HG02642 (cell line): Measurements from ENCODE around the gene SPIB.

Experiments
- ATAC-seq: cut with Tn5 transposase; IDR thresholded peaks from one replicate; pipeline ENCODE4 v1.9.1; 2021; ENCODE audit warnings: mild to moderate bottlenecking; ENCODE audit not compliant: unreplicated experiment, poor library complexity

Gene SPIB

DNA sequence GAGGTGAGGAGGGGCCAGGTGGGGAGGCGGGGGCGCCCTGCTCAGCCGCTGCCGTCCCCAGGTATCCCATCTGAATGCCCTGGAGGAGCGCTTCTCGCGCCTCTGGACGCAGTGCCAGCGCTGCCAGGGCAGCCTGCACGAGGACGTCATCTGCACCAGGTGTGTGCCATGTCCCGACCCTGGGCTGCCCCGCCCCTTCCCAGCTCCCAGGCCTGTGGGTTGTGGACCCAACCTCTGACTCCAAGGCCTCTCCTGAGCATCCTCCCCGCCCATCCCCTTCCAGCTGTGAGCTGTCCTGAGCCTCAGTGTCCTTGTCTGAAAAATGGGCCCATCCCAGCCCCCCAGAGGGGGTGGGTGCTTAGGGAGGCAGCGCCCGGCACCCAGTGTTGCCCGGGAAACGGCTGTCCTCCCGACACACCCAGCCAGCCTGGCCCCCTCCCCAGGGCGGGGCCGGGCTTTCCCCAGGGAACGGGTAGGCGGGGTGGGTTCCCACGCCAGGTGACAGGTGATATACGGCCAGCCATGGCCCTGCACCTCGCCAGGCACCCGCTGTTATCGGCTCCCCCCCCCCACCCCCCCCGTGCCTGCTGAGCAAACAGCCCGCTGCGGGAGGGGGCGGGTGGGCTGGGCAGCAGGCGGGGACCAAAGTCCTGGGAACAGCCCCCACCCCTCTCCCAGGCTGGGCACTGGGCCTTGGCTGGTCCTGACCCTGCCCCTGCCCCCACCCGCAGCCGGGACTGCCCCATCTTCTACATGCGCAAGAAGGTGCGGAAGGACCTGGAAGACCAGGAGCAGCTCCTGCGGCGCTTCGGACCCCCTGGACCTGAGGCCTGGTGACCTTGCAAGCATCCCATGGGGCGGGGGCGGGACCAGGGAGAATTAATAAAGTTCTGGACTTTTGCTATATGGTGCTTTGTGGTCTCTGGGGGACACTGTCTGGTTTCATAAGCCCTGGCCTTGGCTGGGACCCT is 1.3 kb upstream of the SPIB start:
- ATAC-seq, result no peak

DNA sequence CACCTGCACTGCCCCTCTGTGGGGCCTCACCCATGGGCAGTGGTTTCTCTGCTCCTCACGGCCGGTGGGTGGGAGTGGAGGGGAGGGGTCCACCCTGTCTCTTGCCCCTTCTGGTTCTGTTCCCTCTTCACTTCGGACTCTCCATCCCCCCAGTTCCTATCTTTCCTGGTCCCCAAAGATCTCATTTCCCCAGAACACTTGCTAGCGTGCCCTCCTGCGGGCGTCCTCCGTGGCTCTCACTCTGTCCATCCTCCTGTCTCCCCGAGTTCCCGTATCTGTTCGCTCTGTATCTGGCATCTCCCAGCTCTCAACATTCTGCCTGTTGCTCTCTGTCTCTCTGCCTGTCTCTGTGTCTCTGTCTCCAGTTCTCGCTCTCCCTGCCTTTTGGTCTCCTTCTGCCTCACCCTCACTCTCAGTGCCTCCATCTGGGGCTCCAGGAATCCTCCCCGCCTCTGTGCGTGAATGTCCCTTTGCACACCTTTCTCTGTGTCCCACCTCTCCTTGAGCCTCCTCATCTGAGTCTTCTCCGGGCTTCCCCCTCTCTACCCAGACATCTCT is 363 bp downstream of the SPIB start:
- no peak for ATAC-seq

DNA sequence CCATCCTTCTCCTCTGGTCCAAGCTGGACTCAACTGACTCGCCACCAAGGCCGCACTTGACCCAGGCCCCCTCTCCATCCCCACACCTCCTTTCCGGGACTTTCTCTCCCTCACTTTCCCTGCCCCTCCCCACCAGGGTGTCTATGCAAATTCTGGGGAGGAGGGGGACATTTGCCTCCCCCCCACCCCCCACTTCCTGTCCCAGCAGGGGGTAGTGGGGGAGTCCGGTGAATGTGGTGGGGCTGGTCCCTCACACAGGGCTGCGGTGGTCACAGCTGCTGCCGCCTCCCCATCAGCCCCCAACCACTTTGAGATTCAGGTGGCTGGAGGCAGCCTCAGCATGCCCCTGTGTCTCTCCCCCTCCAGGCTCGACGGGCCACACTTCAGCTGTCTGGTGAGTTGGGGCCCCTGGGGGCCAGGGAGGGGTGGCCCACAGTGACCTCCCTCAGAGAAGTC is 870 bp downstream of the SPIB start:
- no peak for ATAC-seq

DNA sequence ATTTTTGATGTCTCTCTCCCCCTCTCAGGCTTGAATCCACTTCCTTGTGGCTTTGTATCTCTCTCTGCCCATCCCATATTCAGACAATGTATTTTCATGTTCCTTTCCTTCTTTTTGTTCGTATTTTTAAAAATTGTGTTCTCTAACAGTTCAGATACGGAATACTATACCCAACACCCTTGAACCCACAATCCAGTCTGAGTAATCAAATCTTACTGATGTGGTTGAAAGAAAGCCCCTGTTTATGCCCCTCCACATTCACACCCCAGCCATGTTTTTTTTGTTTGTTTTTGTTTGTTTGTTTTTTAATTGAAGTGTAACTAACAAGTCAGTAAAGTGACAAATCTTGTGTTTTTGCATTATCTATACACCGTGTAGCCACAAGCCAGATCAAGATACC is 1.4 kb downstream of the SPIB start:
- ATAC-seq, result no peak

- no peak for ATAC-seq
Observed at GRCh38 chr19:50420808-50421207, 2.1 kb downstream of the SPIB start.

DNA sequence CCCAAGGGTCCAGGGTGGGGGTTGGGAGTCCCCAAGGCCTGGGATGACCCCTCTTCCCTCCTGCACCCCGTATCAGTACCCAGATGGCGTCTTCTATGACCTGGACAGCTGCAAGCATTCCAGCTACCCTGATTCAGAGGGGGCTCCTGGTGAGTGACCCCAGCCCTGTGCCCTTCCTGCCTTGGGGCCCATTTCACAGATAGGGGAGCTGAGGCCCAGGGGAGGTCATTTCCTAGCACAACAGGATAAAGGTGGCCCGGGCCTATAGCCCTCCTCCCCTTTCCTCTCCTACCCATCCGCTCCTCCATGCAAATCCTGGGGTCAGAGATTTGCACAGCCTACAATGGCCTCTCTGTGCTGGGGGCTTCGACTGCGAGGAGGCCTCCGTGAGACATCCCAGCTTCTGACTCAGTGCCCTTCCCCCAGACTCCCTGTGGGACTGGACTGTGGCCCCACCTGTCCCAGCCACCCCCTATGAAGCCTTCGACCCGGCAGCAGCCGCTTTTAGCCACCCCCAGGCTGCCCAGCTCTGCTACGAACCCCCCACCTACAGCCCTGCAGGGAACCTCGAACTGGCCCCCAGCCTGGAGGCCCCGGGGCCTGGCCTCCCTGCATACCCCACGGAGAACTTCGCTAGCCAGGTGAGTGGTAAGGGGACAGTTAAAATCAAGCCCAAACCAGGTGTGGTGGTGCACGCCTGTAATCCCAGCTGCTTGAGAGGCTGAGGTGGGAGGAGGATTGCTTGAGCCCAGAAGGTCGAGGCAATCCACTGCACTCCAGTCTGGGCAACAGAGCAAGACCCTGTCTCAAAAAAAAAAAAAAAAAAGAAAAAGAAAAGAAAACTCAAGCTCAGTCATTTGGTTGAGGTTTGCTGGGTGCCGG is 3.9 kb downstream of the SPIB start:
- ATAC-seq, result no peak

- ATAC-seq, result no peak
Observed at GRCh38 chr19:50423279-50424113, 4.8 kb downstream of the SPIB start.

DNA sequence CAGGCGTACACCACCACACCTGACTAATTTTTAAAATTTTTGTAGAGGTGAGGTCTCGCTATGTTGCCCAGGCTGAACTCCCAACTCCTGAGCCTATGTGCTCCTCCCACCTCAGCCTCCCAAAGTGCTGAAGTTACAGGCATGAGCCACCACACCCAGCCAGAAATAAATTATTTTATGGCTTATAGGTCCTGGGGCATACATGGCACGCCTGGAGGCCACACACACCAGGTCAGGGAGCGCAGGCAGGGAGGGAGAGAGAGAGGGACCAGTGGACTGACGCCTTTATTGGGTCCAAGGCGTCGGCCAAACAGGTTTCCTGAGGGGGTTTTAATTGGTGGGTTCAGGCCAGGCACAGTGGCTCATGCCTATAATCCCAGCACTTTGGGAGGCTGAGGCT is 6.8 kb downstream of the SPIB start:
- no peak for ATAC-seq

DNA sequence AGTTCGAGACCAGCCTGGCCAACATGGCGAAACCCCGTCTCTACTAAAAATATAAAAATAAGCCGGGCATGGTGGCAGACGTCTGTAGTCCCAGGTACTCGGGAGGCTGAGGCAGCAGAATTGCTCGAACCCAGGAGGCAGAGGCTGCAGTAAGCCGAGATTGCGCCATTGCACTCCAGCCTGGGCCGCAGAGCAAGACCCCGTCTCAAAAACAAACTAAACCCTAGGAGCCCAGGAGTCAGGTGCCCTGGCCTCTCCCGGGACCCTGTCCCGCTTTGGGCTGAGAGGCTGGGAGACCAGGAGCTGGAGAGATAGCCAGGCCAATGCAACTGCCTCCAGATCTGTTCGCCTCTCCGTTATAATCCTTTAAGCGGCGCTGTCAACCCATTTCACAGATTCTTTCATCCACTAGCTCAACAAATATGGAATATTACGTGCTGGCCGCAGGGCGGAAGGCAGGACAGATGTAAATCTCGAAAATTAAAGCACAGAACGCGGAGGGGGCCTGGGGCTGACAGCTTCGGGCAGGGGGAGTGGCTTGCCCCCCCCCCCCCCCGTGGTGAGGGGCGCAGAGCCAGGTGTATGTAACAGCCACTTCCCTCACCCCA is 8.7 kb downstream of the SPIB start:
- ATAC-seq, result no peak

DNA sequence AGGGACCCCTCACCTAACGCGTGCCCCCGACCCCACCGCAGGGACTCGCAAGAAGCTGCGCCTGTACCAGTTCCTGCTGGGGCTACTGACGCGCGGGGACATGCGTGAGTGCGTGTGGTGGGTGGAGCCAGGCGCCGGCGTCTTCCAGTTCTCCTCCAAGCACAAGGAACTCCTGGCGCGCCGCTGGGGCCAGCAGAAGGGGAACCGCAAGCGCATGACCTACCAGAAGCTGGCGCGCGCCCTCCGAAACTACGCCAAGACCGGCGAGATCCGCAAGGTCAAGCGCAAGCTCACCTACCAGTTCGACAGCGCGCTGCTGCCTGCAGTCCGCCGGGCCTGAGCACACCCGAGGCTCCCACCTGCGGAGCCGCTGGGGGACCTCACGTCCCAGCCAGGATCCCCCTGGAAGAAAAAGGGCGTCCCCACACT is 9.3 kb downstream of the SPIB start:
- no peak for ATAC-seq

GRCh38 chr19:50428772-50429463 is 10.2 kb downstream of the SPIB start:
- ATAC-seq, result no peak

GRCh38 chr19:50430888-50431342 is 12.2 kb downstream of the SPIB start:
- no peak for ATAC-seq

DNA sequence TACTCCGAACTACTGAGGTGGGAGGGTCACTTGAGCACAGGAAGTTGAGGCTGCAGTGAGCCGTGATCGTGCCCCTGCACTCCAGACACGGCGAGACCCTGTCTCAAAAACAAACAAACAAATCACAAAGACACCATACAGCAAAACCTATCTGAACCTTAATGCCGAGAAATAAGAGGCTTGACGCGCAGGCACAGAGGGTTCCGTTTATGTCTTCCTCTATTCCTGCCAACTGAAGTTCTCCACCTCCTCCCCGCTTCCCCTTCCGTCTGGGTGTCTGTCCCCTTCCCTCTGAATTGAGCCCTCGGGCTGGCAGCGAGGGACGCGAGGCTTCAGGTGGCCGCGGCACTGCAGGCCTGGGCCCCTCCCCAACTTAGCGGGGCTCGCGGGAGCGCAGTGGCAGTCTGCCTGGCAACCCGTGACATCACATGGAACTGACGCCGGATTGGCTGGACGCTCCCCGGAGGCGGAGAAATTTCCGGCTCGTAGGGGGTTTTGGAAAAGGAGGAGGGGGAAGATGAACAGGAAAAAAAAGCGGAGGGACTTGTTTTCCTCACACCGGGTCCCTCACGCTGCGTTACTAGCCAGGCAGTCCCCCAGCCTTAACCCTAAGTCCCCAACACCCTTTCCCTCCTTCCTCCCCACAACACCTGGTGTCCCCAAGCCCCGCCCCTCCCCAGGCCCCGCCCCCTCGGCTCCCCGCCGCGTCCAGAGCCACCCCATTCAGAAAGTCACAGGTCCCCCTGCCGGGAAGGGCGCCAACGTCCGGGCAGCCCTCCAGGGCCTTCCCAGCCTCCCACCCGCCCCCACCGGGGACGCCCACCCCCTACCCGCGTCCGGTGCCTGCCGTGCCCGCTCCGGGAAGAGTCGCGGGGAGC is 12.8 kb downstream of the SPIB start:
- peak; percentile 78 for ATAC-seq

- no peak for ATAC-seq
Observed at GRCh38 chr19:50432221-50433028, 13.7 kb downstream of the SPIB start, which contains the start of gene MYBPC2. Gene MYBPC2, plus strand, starts transcription at chr19:50432892. Its CDS starts 62 bp downstream, at chr19:50432954.

GRCh38 chr19:50433201-50434180 is 14.8 kb downstream of the SPIB start:
- no peak for ATAC-seq

DNA sequence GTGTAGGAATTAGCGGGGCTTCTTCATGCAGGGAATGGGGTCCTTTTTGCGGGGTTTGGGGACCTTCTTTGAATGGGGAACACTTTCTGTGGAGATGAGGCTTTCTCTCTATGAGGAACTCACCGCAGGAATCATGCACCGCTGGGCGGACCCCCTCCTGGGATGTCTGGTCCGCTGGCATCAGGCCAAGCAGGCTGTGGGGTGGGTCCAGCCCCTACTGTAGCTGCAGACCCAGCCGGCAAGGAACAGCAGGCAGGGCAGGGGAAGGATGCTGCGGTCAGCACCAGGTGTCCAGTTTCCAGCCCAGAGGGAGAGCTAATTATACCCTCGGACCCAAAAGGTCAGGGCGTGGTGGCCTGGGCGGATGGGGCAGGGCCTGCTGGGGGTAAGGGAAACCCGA is 15.8 kb downstream of the SPIB start:
- no peak for ATAC-seq
